Activated CD8-positive, alpha-beta T cell treated with anti-CD3 and anti-CD28 coated beads for 36 hours (primary cell): ENCODE results near the gene GPC6. TPM values are rescaled to one million over a fixed set of nuclear protein-coding genes. Genes with fewer than 3 reads are reported as not detected.

Experiments used
- ATAC-seq: fragments of 200-7000 bp; cut with Tn5 transposase; one replicate; pipeline ENCODE4 v1.10.0; 2021; ENCODE audit warnings: mild to moderate bottlenecking, moderate library complexity
- CTCF ChIA-PET: fragments of 350-600 bp; sonication (Branson Sonifier 250); formaldehyde crosslinking; loops from one replicate; lab custom pipeline; 2021; ENCODE audit warnings: antibody characterized with exemption; lab: Charles Lee
- POLR2A ChIA-PET: fragments of 350-600 bp; sonication (Branson Sonifier 250); formaldehyde crosslinking; loops from one replicate; lab custom pipeline; 2021; ENCODE audit warnings: antibody characterized with exemption; lab: Charles Lee
- DNase-seq: peaks from one replicate; pipeline ENCODE4 v3.0.0-alpha.2; 2020
- H3K27ac Mint-ChIP-seq: one replicate; pipeline ENCODE4 v1.8.0; 2021; ENCODE audit warnings: mild to moderate bottlenecking, mixed read lengths
- H3K27me3 Mint-ChIP-seq: one replicate; pipeline ENCODE4 v1.8.0; 2021; ENCODE audit warnings: mixed read lengths
- H3K36me3 Mint-ChIP-seq: one replicate; pipeline ENCODE4 v1.8.0; 2021; ENCODE audit warnings: low read depth, mixed read lengths
- H3K4me1 Mint-ChIP-seq: one replicate; pipeline ENCODE4 v1.8.0; 2021; ENCODE audit warnings: low read depth, mixed read lengths
- H3K4me3 Mint-ChIP-seq: one replicate; pipeline ENCODE4 v1.8.0; 2021; ENCODE audit warnings: mild to moderate bottlenecking, moderate library complexity, mixed read lengths
- H3K9me3 Mint-ChIP-seq: one replicate; pipeline ENCODE4 v1.8.0; 2021; ENCODE audit warnings: mixed read lengths
- intact Hi-C: fragments of 100-400 bp; cut with micrococcal nuclease; formaldehyde crosslinking; loops from one replicate; pipeline ENCODE4 v1.10.0; 2022
- total RNA-seq, 2 experiments: library from RNA; stranded (reverse); gene quantifications; one replicate each; pipeline ENCODE4 v1.2.3, GENCODE V29; 2021
- TF ChIP-seq, protein P1 (sequence below): fragments of 200-600 bp; IDR thresholded peaks from one replicate; pipeline ENCODE4 v1.8.0; 2022; ENCODE audit warnings: antibody characterized with exemption, mild to moderate bottlenecking

The GPC6 gene
- total RNA-seq, 2 experiments from 2014 or later, result not detected

DNA sequence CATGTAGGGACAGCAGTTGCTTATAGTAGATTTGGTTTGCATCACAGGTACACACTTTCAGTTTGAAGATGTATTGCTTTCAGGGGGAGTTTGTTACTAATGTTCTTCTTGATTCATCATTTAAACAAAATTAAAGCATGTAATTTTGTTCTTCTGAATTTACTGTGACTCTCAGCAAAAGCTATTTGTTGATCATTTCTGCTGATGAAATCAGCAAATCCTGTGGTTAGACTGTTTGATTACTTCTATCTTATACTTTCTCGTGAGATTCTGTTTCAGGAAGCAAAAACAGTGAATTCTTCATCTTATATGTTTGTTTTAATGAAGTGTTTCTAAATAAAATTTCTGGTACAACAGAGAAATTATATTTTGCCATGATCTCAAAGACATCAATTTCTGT, 497.6 kb downstream of the GPC6 start:
- ATAC-seq (no peak), DNase-seq (no peak)
- ChIA-PET POLR2A (no interaction called here), CTCF (interaction anchor here (1.1 kb wide), 1 partner anchor 10 kb away, joined by 3 read pairs; no protein-coding TSS in a partner anchor)
- Mint-ChIP-seq H3K4me1 (no peaks in the 10 kb centered on the region), H3K27ac (no peak overlapping the region), H3K4me3 (no peak overlapping the region), H3K9me3 (peaks cover 8% of the 10 kb centered on the region), H3K36me3 (no peaks in the 10 kb centered on the region), H3K27me3 (peaks cover 2% of the 10 kb centered on the region)
- TF ChIP-seq, protein P1, sequence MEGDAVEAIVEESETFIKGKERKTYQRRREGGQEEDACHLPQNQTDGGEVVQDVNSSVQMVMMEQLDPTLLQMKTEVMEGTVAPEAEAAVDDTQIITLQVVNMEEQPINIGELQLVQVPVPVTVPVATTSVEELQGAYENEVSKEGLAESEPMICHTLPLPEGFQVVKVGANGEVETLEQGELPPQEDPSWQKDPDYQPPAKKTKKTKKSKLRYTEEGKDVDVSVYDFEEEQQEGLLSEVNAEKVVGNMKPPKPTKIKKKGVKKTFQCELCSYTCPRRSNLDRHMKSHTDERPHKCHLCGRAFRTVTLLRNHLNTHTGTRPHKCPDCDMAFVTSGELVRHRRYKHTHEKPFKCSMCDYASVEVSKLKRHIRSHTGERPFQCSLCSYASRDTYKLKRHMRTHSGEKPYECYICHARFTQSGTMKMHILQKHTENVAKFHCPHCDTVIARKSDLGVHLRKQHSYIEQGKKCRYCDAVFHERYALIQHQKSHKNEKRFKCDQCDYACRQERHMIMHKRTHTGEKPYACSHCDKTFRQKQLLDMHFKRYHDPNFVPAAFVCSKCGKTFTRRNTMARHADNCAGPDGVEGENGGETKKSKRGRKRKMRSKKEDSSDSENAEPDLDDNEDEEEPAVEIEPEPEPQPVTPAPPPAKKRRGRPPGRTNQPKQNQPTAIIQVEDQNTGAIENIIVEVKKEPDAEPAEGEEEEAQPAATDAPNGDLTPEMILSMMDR, result no peak
- intact Hi-C loops, result no loop called here

GRCh38 chr13:93726173-93726957, 499.8 kb downstream of the GPC6 start:
- peaks cover 2% of the 10 kb centered on the region for H3K27me3 Mint-ChIP-seq
- peaks cover 1% of the 10 kb centered on the region for H3K9me3 Mint-ChIP-seq
- ATAC-seq (no peak), DNase-seq (no peak)
- no peak overlapping the region for H3K27ac Mint-ChIP-seq
- ChIA-PET POLR2A (interaction anchor here (0.6 kb wide), 1 partner anchor 24 kb away, joined by 3 read pairs; no protein-coding TSS in a partner anchor), CTCF (no interaction called here)
- no peaks in the 10 kb centered on the region for H3K4me1 Mint-ChIP-seq
- no peaks in the 10 kb centered on the region for H3K36me3 Mint-ChIP-seq
- TF ChIP-seq, protein P1, result no peak
- intact Hi-C loops, result no loop called here
- H3K4me3 Mint-ChIP-seq, result no peak overlapping the region

GRCh38 chr13:93727211-93728141, 500.9 kb downstream of the GPC6 start:
- no peak overlapping the region for H3K27ac Mint-ChIP-seq
- peaks cover 1% of the 10 kb centered on the region for H3K9me3 Mint-ChIP-seq
- intact Hi-C loops, result no loop called here
- peaks cover 2% of the 10 kb centered on the region for H3K27me3 Mint-ChIP-seq
- ChIA-PET POLR2A (interaction anchor here (0.6 kb wide), 1 partner anchor 25 kb away, joined by 3 read pairs; no protein-coding TSS in a partner anchor), CTCF (no interaction called here)
- ATAC-seq (no peak), DNase-seq (no peak)
- H3K4me1 Mint-ChIP-seq, result no peaks in the 10 kb centered on the region
- no peaks in the 10 kb centered on the region for H3K36me3 Mint-ChIP-seq
- H3K4me3 Mint-ChIP-seq, result no peak overlapping the region
- TF ChIP-seq, protein P1, result no peak

DNA sequence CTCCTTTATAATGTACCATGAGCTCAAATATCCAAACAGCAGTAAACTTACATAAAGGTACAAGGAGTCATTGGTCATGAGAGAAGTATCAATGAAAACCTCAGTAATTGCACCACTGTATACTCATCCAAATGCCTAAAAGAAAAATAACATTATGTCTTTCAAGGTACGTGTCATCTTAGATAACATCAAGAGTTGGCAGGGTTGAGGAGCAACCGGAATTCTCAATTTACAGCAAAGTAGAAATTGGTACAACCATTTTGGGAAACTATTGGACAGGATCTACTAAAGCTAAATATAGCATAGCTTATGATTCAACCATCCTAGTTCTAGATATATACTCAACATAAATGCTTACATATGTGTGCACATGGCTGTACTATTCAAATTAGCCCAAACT, 502.8 kb downstream of the GPC6 start:
- no peak for DNase-seq
- H3K4me1 Mint-ChIP-seq, result no peaks in the 10 kb centered on the region
- ChIA-PET POLR2A (no interaction called here), CTCF (no interaction called here)
- intact Hi-C loops, result no loop called here
- H3K27ac Mint-ChIP-seq, result no peak overlapping the region
- TF ChIP-seq, protein P1, result no peak
- no peak overlapping the region for H3K4me3 Mint-ChIP-seq
- H3K36me3 Mint-ChIP-seq, result no peaks in the 10 kb centered on the region
- no peak for ATAC-seq
- H3K27me3 Mint-ChIP-seq, result no peaks in the 10 kb centered on the region
- peaks cover 1% of the 10 kb centered on the region for H3K9me3 Mint-ChIP-seq
